Measurements from ENCODE around the gene OTOS.

OTOS gene

DNA sequence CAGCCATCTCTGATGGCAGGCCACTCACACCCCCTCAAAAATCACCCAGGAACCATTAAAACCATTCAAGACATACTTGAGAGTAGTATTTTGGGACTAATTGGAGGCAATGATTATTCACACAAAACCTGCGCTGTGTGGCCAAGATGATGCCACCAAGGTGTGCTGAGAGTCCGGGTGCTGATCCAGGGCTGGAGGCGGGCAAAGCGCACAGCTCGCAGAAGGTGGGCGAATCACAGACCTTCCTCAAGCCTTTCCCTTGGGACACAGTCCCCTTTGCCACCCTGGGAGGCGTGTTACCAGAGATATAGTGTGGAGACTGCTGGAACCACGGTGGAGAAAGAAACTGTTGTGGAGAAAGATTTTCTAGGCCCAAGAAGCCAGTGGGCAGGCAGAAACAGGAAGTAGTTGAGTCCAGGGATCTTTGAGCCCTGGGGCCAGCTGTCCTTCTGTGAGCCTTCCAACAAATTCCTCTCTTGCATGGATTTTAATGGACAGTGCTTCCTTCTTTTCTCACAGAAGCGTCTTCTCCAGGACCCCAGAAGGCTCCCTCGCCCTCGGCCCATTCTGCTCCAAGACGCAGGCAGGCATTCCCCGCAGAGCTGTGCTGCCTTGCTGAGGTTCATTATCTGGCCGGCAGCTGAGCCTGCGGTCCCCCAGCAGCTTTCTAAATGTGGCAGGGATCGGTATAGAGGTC lies 12.4 kb downstream of the OTOS start:
- Histone ChIP-seq H3K27ac (ENCODE audit: low read depth, low read length, severe bottlenecking) (no peak overlapping the region), H3K4me1 (ENCODE audit: control insufficient read depth, insufficient read depth, low read length, poor library complexity, severe bottlenecking) (no peaks in the 10 kb centered on the region), H3K4me3 (ENCODE audit: extremely low read depth, insufficient read depth, low read length, poor library complexity, severe bottlenecking) (no peak overlapping the region), H3K36me3 (ENCODE audit: control insufficient read depth, insufficient read depth, low read length) (peaks cover 56% of the 10 kb centered on the region), H3K9me3 (ENCODE audit: control insufficient read depth, low read length) (no peaks in the 10 kb centered on the region)
- 99% methylated on average over 11 to 13 of the region's 16 CpGs for WGBS, 2 experiments (ENCODE audit: insufficient coverage in 2 of 2)

DNA sequence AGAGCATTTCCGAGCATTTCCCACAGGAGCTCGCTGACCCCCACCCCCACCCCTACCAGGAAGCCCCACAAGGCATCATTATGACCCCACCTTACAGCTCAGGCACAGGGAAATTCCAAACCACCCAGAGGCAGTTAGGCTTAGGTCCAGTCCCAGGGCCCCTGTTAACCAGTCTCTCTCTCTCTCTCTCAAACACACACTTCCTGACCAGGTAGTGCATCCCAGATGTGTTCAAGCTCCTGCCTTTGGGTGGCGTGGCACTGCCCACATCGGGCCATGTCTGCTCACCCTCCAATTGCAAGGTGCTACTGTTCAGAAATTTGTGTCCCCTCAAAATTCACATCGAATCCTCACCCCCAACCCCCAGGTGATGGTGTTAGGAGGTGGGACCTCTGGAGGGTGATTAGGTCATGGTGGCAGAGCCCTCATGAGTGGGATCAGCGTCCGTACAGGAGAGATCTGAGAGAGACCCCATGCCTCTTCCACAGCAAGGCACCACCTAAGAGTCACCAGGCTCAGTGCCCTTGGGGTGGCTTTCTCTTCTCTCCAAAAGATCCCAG lies 13.2 kb downstream of the OTOS start:
- H3K36me3 ChIP-seq (ENCODE audit: control insufficient read depth, insufficient read depth, low read length): peaks cover 48% of the 10 kb centered on the region
- no peak overlapping the region for H3K4me3 ChIP-seq (ENCODE audit: extremely low read depth, insufficient read depth, low read length, poor library complexity, severe bottlenecking)
- no peaks in the 10 kb centered on the region for H3K9me3 ChIP-seq (ENCODE audit: control insufficient read depth, low read length)
- 96 to 100% methylated on average over 4 to 5 of the region's 7 CpGs for WGBS, 2 experiments (ENCODE audit: insufficient coverage in 2 of 2)
- H3K27ac ChIP-seq (ENCODE audit: low read depth, low read length, severe bottlenecking): no peak overlapping the region
- H3K4me1 ChIP-seq (ENCODE audit: control insufficient read depth, insufficient read depth, low read length, poor library complexity, severe bottlenecking): no peaks in the 10 kb centered on the region

DNA sequence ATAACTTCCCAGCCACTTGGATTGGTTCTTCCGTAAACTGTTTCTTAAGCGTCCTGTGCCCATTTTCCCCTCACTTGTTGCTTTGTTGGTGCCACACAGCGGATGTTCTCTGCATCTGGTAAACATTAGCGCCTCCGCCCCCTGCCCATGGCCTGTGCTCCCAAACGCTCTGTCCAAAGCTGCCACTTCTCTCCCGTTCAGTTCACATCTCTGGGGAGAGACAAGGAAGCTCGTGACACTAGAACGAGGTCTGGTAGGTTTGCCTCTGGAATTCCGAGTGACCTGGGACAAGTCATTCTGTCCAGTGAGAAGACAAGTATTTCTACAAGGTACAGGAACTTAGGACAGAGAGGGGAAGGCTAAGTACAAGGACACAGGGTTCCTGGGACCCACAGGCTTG lies 13.7 kb downstream of the OTOS start:
- H3K9me3 ChIP-seq (ENCODE audit: control insufficient read depth, low read length): no peaks in the 10 kb centered on the region
- H3K27ac ChIP-seq (ENCODE audit: low read depth, low read length, severe bottlenecking): no peak overlapping the region
- H3K4me1 ChIP-seq (ENCODE audit: control insufficient read depth, insufficient read depth, low read length, poor library complexity, severe bottlenecking): no peaks in the 10 kb centered on the region
- peaks cover 42% of the 10 kb centered on the region for H3K36me3 ChIP-seq (ENCODE audit: control insufficient read depth, insufficient read depth, low read length)
- H3K4me3 ChIP-seq (ENCODE audit: extremely low read depth, insufficient read depth, low read length, poor library complexity, severe bottlenecking): no peak overlapping the region
- 94 to 99% methylated on average over 10 of the region's 10 CpGs for WGBS, 2 experiments (ENCODE audit: insufficient coverage in 2 of 2)

DNA sequence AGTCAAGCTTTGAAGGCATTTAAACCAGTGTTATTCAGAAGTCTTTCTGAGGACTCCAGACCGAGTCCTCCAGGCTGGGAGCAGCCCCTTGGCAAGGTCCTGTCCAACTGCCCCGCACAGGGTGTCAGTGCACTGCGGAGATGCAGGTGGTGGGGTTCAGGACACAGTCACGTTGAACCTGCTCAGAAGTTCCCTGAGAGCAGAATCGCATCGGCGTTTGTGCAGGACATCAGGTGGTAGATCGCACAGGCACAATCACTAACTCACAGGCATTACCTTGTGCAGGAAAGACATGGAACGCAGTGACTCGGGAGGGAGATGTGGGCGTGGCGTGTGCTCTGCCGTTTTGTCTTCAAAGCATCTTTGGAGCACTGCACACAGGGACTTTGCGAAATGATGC lies 14.7 kb downstream of the OTOS start:
- peaks cover 33% of the 10 kb centered on the region for H3K36me3 ChIP-seq (ENCODE audit: control insufficient read depth, insufficient read depth, low read length)
- no peaks in the 10 kb centered on the region for H3K9me3 ChIP-seq (ENCODE audit: control insufficient read depth, low read length)
- no peak overlapping the region for H3K27ac ChIP-seq (ENCODE audit: low read depth, low read length, severe bottlenecking)
- 95 to 98% methylated on average over 14 of the region's 14 CpGs for WGBS, 2 experiments (ENCODE audit: insufficient coverage in 2 of 2)
- no peak overlapping the region for H3K4me3 ChIP-seq (ENCODE audit: extremely low read depth, insufficient read depth, low read length, poor library complexity, severe bottlenecking)
- H3K4me1 ChIP-seq (ENCODE audit: control insufficient read depth, insufficient read depth, low read length, poor library complexity, severe bottlenecking): no peaks in the 10 kb centered on the region

DNA sequence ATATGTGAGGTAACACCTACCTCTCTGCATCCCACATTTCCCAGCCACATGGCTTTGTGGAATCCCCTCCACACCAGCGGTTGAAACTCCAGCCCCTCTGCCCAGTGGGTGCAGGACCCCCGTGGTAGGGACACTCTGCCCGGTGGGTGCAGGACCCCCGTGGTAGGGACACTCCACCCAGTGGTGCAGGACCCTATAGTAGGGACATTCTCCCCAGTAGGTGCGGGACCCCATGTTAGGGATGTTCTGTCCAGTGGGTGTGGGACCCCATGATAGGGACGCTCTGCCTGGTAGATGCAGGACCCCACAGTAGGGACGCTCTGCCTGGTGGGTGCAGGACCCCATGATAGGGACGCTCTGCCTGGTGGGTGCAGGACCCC lies 15.8 kb downstream of the OTOS start:
- peaks cover 22% of the 10 kb centered on the region for H3K36me3 ChIP-seq (ENCODE audit: control insufficient read depth, insufficient read depth, low read length)
- H3K4me1 ChIP-seq (ENCODE audit: control insufficient read depth, insufficient read depth, low read length, poor library complexity, severe bottlenecking): no peaks in the 10 kb centered on the region
- H3K9me3 ChIP-seq (ENCODE audit: control insufficient read depth, low read length): no peaks in the 10 kb centered on the region
- H3K27ac ChIP-seq (ENCODE audit: low read depth, low read length, severe bottlenecking): no peak overlapping the region
- WGBS, 2 experiments (ENCODE audit: insufficient coverage in 2 of 2): 96 to 97% methylated on average over 6 to 8 of the region's 8 CpGs
- H3K4me3 ChIP-seq (ENCODE audit: extremely low read depth, insufficient read depth, low read length, poor library complexity, severe bottlenecking): no peak overlapping the region

DNA sequence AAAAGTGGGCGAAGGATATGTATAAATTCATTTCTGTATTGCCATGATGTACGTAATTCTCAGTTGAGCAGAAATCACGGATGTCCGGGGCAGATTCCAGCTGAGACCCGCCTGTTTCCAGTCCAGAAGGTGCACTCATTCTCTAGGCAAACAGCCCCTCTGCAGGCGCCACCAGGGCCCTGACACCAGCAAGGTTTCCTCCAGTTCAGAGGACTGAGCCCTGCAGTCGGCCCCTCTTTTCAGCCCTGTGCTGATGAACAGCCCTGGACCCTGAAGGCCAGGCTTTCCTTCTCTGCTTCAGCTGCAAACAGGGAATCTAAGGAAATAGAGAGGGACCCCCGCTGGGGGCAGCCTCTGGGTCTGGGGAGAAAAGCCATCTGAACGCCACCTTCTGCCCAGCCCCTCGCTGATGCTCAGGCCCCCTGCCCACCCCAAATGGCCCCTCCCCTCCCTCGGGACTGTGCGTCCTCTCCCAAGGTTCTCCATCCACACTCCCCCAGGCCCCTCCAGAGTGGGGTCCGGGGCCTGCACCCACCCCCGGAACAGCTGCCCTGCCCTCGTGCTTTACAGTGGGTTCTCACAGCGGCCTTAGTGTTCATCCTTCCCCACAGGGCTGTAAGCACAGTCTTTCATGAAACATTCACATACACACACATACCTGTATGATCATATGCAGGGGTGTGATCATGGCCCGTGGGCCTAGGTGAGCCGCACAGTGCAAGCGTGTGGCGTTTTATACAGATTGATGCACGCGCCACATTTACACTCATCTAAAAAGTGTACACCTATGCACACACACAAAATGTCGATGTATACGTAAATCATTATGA lies 16.4 kb downstream of the OTOS start:
- no peaks in the 10 kb centered on the region for H3K9me3 ChIP-seq (ENCODE audit: control insufficient read depth, low read length)
- no peak overlapping the region for H3K27ac ChIP-seq (ENCODE audit: low read depth, low read length, severe bottlenecking)
- peaks cover 17% of the 10 kb centered on the region for H3K36me3 ChIP-seq (ENCODE audit: control insufficient read depth, insufficient read depth, low read length)
- 89 to 96% methylated on average over 9 to 18 of the region's 24 CpGs for WGBS, 2 experiments (ENCODE audit: insufficient coverage in 2 of 2)
- no peak overlapping the region for H3K4me3 ChIP-seq (ENCODE audit: extremely low read depth, insufficient read depth, low read length, poor library complexity, severe bottlenecking)
- no peaks in the 10 kb centered on the region for H3K4me1 ChIP-seq (ENCODE audit: control insufficient read depth, insufficient read depth, low read length, poor library complexity, severe bottlenecking)

- 72 to 85% methylated on average over 6 to 8 of the region's 11 CpGs for WGBS, 2 experiments (ENCODE audit: insufficient coverage in 2 of 2)
- H3K4me3 ChIP-seq (ENCODE audit: extremely low read depth, insufficient read depth, low read length, poor library complexity, severe bottlenecking): no peak overlapping the region
- no peaks in the 10 kb centered on the region for H3K9me3 ChIP-seq (ENCODE audit: control insufficient read depth, low read length)
- H3K36me3 ChIP-seq (ENCODE audit: control insufficient read depth, insufficient read depth, low read length): no peaks in the 10 kb centered on the region
- H3K4me1 ChIP-seq (ENCODE audit: control insufficient read depth, insufficient read depth, low read length, poor library complexity, severe bottlenecking): no peaks in the 10 kb centered on the region
- no peak overlapping the region for H3K27ac ChIP-seq (ENCODE audit: low read depth, low read length, severe bottlenecking)
Measured at GRCh38 chr2:240121675-240122074, 18.8 kb downstream of the OTOS start.

- no peaks in the 10 kb centered on the region for H3K4me1 ChIP-seq (ENCODE audit: control insufficient read depth, insufficient read depth, low read length, poor library complexity, severe bottlenecking)
- no peak overlapping the region for H3K4me3 ChIP-seq (ENCODE audit: extremely low read depth, insufficient read depth, low read length, poor library complexity, severe bottlenecking)
- H3K27ac ChIP-seq (ENCODE audit: low read depth, low read length, severe bottlenecking): no peak overlapping the region
- 73 to 75% methylated on average over 2 of the region's 4 CpGs for WGBS, 2 experiments (ENCODE audit: insufficient coverage in 2 of 2)
- no peaks in the 10 kb centered on the region for H3K9me3 ChIP-seq (ENCODE audit: control insufficient read depth, low read length)
- no peaks in the 10 kb centered on the region for H3K36me3 ChIP-seq (ENCODE audit: control insufficient read depth, insufficient read depth, low read length)
Measured at GRCh38 chr2:240121190-240121589, 19.3 kb downstream of the OTOS start.

GRCh38 chr2:240114233-240114632 lies 26.2 kb downstream of the OTOS start:
- no peak overlapping the region for H3K27ac ChIP-seq (ENCODE audit: low read depth, low read length, severe bottlenecking)
- WGBS, 2 experiments (ENCODE audit: insufficient coverage in 2 of 2): 84 to 94% methylated on average over 4 of the region's 6 CpGs
- no peak overlapping the region for H3K4me3 ChIP-seq (ENCODE audit: extremely low read depth, insufficient read depth, low read length, poor library complexity, severe bottlenecking)

GRCh38 chr2:240112914-240113690 lies 27.4 kb downstream of the OTOS start:
- H3K4me1 ChIP-seq (ENCODE audit: control insufficient read depth, insufficient read depth, low read length, poor library complexity, severe bottlenecking): no peaks in the 10 kb centered on the region
- WGBS, 2 experiments (ENCODE audit: insufficient coverage in 2 of 2): 30 to 67% methylated on average over 3 of the region's 5 CpGs
- H3K27ac ChIP-seq (ENCODE audit: low read depth, low read length, severe bottlenecking): no peak overlapping the region
- no peak overlapping the region for H3K4me3 ChIP-seq (ENCODE audit: extremely low read depth, insufficient read depth, low read length, poor library complexity, severe bottlenecking)
- H3K36me3 ChIP-seq (ENCODE audit: control insufficient read depth, insufficient read depth, low read length): no peaks in the 10 kb centered on the region
- no peaks in the 10 kb centered on the region for H3K9me3 ChIP-seq (ENCODE audit: control insufficient read depth, low read length)

More at GRCh38 chr2:240114233-240114632, 26.2 kb downstream of the OTOS start:
- Histone ChIP-seq H3K4me1 (ENCODE audit: control insufficient read depth, insufficient read depth, low read length, poor library complexity, severe bottlenecking) (no peaks in the 10 kb centered on the region), H3K36me3 (ENCODE audit: control insufficient read depth, insufficient read depth, low read length) (no peaks in the 10 kb centered on the region), H3K9me3 (ENCODE audit: control insufficient read depth, low read length) (no peaks in the 10 kb centered on the region)
